Left lobe of liver (tissue), 2 donors: ENCODE results near the gene NUDT8. TPM values are rescaled to one million over a fixed set of nuclear protein-coding genes. Genes with fewer than 3 reads are reported as not detected.
"Not testable (repeated sequence)": the region's sequence is repeated elsewhere in the genome, so short reads cannot be mapped to it uniquely, and the experiment has no call there.

Source experiments
- ATAC-seq: fragments of 200-7000 bp; cut with Tn5 transposase; one replicate; pipeline ENCODE4 v1.9.1; 2020; ENCODE audit warnings: mild to moderate bottlenecking, moderate library complexity
- DNase-seq: peaks from one replicate; pipeline ENCODE4 v3.0.0-alpha.2; 2020; ENCODE audit warnings: low spot score
- total RNA-seq: library from RNA; stranded (reverse); gene quantifications from one replicate; pipeline ENCODE4 v1.2.1, GENCODE V29; 2021
- donor health status: DM: no; HTN: no; CAD: no; lungs with moderate emphysema.
- donor health status: DM: no; HTN: yes; CAD: no.

The NUDT8 gene
- total RNA-seq, 1 donor from 2014 or later = 41.6 TPM

DNA sequence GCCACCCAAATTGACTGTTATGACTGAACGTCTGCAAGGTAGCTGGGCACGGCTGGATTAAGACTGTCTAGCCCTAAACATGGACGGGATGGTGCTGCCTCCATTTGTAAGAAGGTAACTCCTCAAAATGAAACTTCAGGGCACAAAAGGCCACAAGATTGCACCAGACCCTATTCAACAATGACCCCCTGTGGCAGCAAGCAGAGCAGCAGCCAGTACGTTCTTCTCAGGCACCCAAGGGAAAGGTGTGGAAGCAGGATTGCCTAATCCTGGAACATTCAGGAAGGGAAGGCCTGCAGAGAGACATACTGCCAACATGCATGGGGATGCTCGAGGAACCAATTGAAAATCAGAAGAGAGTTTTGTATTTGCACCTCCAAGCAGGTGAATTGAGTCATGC lies 14.3 kb upstream of the NUDT8 start:
- peak; percentile 57 for ATAC-seq
- no peak for DNase-seq

DNA sequence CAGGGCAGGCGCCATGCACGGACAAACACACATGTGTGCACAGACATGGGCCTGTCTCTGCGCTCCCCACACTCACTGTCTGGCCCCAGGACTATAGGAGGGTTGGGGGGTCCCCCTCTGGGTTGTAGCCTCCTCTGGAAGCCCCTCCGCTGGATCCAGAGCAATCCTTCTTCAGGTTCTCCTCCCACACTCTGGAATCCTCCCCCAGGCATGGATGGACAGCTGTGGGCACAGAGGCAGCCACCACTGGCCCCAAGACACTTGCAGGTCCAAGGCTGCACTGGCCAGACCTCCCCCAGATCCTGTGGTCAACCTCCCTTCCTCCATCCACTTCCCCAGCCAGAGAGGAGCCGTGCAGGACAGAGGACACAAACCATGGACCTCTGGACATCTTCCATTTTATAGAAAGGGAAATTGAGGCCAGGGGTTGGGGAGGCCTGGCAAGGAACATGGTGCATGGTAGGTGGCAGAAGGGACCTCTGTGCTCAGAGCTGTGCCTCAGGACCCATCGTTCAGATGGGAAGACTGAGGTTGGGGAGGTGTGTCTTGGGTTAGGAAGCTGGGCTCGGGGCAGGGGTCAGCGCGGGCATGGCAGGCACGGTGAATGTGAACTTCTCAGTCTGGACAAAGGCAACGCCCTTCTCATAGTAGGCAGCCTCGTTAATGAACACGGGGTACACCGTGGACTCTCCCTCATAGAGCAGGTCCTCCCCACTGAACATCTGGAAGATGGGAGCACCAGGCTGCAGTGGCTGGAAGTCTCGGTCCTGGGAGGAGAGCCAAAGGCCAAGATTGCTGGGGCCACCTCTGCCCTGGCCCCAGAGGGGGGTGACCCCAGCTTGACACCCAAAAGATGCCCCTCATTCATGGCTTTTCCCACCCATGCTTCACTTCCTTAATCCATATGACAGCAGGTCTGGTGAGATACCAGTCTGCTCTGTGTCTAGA lies 12.7 kb upstream of the NUDT8 start:
- ATAC-seq (no peak), DNase-seq (no peak)

DNA sequence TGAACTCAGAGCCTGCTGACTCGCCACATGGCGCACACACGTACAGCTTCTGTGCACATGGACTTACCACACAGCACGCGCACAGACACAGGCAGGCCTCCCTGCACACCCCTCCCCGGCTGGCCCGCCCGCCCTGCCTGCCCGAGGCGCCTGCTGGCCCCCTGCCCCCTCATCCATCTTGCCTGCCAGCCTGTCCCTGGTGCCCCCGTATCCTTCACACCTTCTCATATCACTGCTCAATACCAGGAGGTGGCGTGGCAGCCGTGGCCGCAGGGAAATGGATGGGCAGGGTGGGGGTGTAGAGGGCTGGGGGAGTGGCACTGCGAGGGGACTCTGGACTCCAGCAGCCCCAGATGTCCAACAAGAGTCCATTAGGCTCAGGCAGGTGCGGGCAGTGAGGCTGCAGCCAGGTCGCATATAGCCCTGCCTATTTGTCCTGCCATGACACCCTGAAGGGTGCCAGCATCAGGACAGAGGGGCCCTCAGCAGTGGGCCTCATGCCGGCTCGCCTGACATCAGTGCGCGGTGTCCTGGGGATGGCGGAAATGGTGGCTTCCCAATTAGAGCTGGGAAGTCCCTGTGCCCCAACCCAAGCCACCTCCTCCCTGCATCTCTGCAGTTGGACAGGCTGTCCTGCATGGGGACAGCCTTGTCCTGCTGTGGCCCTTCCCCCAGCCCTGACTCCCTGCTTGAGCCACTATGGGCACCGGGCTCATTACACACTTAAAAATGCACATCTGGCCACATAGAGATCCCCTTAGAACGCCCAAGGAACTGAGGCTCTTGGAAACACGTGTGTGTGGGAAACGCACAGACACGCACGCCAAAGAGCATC lies 11.8 kb upstream of the NUDT8 start:
- no peak for DNase-seq
- ATAC-seq = no peak

DNA sequence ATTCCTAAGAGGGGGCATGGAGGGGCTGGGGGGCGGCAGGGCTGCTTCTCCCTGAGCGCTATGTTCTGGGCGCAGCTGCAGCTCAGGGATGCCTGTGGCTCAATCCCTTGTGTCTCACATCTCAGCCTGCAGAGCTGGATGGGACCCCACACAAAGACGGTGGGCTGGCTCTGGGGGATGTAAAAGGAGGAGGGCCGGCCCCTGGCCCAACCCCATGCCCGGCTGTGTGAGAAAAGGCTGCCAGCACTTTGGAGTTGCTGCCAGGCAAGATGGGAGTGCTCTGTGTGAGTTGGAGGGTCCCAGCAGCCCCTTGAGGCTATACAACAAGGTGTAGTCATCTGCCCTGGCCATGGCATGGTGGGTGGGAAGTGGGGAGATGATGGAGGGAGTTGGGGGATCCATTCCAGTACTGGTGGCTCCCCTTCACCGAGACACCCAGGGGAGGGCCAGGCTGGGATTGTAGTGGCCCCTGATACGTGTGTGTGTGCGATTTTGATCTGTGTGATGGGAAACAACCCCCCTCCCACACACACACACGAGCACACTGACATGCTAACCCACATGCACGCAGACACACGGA lies 11.1 kb upstream of the NUDT8 start:
- DNase-seq = no peak
- ATAC-seq = no peak

DNA sequence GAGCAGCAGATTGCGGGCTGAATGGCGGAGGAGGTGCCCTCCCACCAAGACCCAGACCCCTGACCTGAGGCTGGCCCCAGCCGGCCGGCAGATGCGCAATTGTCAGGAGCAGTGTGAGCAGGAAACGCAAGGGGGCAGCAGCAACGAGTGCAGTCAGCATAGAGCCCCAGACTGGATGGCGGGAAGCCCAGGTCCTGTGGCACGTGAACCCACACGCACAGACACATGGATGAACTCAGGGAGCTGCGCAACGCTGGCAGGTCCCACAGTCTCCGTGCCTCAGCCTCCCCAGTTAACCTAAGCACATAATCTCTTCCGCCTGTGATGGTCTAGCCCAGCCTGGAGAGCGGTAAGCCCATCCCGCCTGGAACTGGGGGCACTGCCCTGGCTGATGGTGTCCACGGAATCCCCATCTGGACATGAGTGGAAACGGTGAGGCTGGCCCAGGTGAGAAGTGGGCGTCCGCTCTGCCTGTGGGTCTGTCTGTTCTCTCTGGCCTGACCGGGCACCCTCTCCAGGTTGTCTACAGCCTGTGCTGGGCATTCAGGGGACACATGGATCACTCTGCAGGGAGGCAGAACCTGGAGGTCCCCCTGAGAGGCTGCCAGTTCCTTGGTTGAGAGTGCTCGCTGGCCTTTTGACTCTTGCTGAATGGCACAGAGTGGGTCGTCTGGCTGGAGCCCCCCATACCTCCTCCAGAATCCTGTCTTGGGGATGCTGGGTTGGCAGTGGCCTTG lies 10.5 kb upstream of the NUDT8 start:
- peak; percentile 86 for DNase-seq
- ATAC-seq = peak; percentile 95

DNA sequence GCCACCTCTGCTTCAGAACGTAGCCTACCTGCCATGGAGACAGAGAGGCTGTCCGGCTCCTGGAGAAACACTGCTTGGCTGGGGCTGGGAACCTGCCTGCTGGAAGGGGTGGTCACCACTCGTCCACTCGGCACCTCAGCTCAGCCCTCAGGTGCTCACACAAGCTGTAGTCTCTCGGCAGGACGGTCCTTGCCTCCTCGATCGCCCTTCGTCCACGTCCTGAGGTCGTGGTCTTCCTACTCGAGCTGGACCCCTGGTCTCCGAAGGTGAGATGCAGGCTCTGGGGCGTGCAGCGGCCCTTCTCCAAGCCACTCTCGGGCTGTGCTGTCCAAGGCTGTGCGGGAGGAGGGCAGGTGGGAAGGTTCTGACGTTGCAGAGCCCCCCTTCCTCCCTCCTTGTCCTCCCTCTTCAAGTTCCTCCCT lies 9.7 kb upstream of the NUDT8 start, which contains the start of gene TBX10:
TSS of gene TBX10 (minus strand) at position 326 of the 422 bp plus-strand sequence. CDS start at position 35, 291 bp downstream.
- DNase-seq (no peak), ATAC-seq (no peak)

DNA sequence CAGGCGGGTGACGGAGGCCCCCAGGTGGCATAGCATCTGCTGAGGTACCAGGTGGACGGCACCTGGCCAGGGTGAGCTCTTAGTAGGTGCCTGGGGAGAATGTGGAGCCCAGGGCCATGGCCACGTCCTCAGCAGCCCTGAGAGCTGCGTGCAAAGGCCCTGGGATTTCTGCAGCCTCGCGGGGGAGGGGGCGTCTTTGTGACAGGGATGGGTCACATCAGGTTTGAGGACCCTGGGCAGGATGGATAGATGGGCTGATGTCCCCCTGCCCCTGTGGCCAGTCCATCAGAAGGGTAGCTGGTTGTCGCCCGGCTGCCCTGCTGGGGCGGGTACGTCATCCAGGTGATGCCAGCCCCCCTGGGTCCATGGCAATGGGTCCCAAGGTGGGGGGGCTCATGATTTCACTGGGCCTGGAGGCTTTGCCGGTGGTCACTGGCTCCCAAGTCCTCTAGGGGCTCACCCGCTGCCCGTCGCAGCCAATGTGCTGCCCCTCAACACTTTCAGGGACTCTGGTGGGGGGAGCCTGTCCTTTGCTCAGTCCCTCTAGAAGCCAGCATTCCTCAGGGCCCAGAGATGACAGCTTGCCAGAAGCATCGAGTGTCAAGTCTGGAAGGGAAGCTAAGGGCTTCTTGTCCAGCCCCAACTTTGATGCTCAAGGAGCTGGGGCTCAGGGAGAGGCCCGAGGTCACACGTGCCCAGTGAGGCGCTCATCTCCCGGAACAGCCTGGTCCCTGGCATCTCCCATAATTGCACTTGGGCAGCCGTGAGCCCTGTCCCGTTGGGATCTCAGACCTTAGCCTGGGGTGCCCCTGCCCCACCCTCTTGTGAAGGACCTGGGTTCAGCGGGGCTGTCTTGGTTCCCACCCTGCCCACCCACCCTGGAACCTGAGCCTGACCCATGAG lies 9.0 kb upstream of the NUDT8 start:
- no peak for DNase-seq

DNA sequence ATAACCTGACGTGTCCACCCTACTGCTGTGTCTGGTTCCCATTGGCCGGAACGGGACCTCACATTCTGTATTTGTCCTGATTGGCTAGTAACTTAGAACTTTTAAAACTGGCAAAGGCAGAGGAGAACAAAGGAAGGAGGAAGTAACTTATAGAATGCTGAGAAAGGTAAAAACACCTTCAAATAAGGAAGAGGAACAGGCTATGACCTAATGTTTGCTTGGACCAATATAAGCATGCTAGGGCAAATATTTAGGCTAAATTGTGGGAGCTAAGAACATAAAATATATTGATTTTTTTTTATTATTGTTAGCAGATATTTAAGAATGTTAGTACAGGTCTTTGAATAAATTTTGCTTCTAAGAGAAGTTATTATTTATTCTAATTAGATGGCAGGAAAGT lies 7.7 kb upstream of the NUDT8 start:
- not testable (repeated sequence) for DNase-seq, ATAC-seq

More for the DNA sequence above, 9.0 kb upstream of the NUDT8 start:
- ATAC-seq = no peak

DNA sequence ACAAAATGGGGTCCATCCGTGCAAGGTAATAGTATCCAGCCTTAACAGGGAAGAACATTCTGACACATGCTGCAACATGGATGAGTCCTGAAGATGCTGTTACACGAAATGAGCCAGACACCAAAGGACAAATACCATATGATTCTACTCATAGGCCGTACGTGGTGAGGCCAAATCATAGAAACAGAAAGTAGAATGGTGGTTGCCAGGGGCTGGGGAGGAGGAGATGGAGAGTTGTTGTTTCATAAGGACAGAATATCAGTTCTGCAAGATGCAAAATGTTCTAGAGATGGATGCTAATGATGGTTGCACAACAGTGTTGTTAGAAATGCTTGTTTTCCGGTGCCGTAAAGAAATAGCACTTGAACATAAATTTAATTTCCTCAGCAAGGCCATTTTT lies 7.2 kb upstream of the NUDT8 start:
- DNase-seq (no peak), ATAC-seq (no peak)

DNA sequence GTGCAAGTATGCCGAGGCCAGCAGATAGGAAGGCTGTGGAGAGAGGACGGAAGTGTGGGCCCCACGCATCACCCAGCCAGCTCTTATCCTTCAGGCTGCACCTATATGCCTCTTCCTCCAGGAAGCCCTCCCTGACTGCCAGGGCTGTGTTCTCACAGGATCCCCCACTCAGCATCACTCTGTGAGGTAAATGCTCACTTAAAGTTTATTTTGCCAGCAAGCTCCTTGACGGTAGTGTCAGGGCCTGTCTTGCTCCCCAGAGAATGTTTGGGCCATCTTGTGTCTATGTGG lies 5.4 kb upstream of the NUDT8 start:
- ATAC-seq (no peak), DNase-seq (no peak)

DNA sequence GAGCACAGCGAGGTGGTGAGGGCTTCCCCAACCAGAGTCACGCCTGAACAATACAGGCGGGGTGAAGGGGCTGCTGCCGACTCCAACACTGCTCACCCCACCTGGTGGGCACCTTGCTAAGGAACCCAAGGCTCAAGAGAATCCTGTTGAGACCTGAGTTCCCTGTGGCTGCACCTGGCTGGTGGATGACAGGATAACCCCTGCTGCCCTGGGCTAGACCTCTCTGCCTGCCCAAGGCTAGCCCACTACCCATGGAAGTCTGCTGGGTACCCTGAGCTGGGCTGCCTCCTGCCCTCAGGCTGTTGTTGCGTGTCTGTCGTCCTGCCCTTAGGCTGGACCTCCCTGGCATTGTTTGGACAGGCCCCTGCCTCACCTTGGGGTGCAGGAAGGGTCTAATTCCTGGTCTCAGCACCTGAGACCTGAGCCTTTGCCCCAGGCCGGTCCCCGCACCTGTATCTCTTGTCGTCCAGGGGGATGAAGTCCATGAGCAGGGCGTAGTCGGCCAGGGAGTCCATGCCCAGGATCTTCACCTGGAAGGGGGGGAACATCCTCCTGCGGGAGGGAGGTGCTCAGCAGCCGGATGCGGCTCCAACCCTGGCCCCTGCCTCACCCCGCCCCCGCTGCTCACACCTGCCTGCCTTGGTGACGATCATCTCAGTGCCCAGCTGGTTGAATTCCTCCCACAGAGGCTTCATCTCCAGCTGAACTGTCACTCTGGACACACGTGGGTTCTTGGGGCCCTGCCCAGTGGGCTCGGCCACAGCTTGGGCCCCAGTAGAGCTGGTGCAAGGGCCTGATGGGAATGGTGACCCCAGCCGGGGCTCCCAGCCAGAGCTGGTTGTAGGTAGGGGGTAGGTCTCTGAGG lies 4.9 kb upstream of the NUDT8 start:
- no peak for ATAC-seq

DNA sequence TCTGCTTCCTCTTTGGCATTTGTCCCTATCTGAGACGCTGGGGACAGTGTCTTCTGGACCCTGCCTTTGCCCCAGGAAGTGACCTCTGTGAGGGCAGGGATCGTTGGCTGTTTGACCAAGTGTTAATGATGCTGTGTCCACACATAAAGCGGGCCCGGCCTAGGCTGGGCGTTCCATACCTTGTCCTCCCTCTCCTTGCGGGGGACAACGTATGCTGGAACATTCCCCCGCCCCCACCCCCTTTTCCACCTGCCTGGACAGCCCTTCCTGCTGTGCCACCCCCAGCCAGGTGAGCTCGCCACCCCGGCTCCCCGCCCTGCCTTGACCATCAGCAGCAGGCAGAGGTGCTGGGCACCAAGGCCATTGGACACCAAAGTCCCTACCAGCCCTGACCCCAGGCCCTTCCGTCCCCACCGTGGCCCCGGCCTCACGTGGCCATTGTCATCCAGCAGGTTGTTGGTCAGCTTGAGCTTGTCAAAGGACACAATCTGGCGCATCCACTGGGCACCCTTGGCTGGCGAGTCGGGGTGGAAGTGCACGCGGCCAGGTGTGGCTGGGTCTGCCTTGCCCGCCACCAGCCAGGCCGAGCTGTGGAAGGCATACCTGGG lies 4.1 kb upstream of the NUDT8 start:
- ATAC-seq (no peak), DNase-seq (no peak)

More for the DNA sequence above, 4.9 kb upstream of the NUDT8 start:
- no peak for DNase-seq

DNA sequence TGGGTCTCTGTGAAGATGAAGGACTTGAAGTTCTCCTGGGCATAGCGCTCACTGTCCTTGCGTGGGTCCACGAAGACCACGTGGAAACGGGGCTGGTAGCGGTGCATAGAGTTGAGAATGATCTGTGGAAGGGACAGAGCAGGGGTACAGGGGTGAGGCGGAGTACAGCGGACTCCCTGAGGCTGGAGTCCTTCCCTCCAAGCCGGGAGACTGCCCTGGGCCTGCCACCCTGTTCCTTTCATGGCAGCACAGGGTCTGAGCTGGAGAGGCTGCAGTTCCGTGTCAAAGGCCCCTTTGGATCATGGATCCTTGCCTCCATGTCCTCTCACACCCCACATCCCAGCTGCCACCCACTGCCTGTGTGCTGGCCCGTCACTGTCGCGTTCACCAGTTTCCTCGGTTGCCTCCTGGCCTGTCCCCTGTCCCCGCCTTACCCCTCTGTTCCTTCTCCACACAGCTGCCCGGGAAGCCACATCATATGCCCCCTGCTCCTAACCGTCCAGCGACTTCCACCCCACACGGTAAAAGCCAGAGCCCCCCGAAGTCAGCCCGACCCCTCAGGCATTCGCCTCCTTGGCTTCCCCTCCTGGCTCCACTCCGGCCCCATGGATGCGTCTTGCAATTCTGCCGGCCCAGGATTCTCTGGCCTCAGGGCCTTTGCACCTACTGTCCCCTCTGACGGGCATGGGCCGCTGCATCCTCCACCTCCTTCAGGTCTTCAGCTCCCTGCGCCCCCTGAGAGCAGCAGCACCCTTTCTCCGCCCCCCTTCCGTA lies 3.4 kb upstream of the NUDT8 start:
- ATAC-seq = no peak
- no peak for DNase-seq

DNA sequence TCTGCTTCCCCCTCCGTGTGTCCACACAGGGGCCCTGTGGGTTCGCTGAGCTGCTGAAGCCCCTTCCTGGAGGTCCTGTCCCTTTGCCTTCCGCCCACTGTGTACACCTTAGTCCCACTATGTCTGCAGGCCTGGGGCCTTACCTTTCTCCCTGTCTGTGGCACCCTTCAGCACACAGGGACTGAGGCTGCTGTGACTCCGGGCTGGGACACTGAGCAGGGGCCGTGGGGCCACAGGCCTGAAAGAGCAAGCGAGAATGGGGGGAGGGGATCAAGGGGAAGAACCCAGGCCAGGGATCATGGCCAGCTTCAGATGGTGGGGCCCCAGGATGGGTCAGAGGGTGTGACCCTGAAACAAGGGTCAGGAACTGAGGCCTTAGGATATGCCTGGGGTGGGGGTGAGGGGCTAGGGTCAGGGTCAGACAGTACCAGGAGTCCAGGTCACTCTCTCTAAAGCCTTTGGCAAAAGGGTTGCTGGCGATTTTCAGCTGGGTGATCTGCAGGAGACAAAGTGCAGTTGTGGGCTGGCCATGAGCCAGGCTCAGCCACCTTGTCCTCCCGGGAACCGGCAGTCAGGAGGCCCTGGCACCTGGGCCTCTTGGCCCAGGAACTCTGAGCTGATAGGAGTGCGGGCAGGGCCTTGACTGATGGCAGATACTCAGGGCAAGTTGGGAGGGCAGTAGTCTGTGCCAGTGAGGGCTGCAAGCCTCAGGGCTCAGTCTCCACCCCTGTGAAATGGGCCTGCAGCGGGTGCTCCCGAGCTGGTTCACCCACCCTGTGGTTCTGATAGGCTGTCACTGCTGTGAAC lies 2.6 kb upstream of the NUDT8 start:
- peak; percentile 42 for ATAC-seq

DNA sequence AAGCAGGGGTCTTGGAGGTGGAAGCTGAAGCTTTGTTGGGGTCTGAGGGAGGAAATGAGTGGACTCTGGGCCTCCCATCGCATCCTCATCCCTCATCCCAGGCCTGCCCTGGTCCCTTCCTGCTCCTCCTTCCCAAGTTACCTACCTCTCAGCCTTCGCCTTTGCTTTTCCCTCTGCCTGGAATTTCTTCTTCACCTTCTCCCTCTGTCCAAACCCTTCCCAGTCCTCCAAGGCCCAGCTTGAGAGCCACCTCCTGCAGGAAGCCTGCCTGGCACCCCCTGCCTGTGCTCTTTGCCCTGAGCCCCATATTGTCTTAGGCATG lies 2.1 kb upstream of the NUDT8 start:
- ATAC-seq = no peak
- DNase-seq = no peak

More for the DNA sequence above, 2.6 kb upstream of the NUDT8 start:
- DNase-seq = peak; percentile 97

DNA sequence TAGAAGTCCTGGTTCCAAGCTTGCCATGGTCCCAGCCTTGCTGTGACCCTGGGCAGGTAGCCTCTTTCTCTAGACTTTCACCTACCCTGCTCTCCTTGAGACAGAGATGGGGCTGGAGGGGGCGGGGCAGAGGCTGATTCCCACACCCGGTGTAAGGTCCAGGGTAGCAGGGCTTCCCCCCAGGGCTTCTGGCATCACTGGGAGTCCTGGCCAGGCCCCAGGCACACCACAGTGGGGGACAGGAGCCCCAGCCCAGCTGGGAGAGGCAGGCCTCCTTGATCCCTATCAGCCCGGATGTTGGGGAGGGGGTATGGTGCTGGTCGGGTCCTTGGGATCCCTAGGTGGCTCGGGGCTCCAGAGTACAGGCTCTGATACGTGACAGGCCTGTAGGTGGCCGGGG lies 1.7 kb upstream of the NUDT8 start:
- ATAC-seq (no peak), DNase-seq (no peak)

DNA sequence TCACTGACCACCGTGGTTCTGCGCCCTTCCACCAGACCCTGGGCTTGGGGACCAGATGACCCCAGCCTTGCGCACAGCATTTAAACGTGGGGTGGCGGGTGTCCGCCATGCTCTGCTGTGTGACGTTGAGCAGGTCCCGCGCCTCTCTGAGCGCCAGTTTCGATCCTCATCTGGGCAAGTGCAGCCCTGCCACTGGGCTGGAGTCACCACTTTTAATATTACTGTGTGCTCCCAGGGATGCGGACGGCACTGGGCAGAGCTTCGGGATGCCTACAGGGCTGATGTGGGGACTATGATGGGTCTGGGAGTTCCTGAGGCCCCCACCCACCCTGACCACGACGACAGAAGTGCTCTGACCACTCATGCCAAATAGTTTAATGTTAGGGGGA lies 1.2 kb upstream of the NUDT8 start:
- DNase-seq = no peak
- ATAC-seq = no peak
